ENCODE results near the gene CDK11B. TPM values are rescaled to one million over a fixed set of nuclear protein-coding genes. Genes with fewer than 3 reads are reported as not detected.
A peak's percentile ranks its signal among the peaks of the same experiment; 100 is the strongest.
"Not testable (repeated sequence)": the region's sequence is repeated elsewhere in the genome, so short reads cannot be mapped to it uniquely, and the experiment has no call there.

CDK11B gene
- total and polyA plus RNA-seq, 3 experiments from 2014 or later: 18.3 to 45.6 (median 42.2) TPM

- H3K27ac Mint-ChIP-seq: peak overlapping the region; percentile 90 to 99 (median 96)
These were observed 19.1 kb upstream of the CDK11B start for GRCh38 chr1:1677718-1678580.

GRCh38 chr1:1676087-1676486 lies 17.3 kb upstream of the CDK11B start:
- CTCF ChIA-PET; H3K27ac Mint-ChIP-seq; H3K27me3 ChIP-seq (ENCODE audit: insufficient read depth, low read length, poor library complexity, severe bottlenecking); H3K4me3 Mint-ChIP-seq; H3K9me3 Mint-ChIP-seq; H3K9me3 ChIP-seq (ENCODE audit: low read length); POLR2A ChIA-PET; H3K27me3 Mint-ChIP-seq; H3K4me3 ChIP-seq (ENCODE audit: low read length); H3K27ac ChIP-seq (ENCODE audit: low read depth, low read length); H3K36me3 ChIP-seq (ENCODE audit: insufficient read depth, low read length): not testable (repeated sequence)
- peaks cover 15% of the 10 kb centered on the region for H3K4me1 ChIP-seq (ENCODE audit: insufficient read depth, low read length)
- peaks cover 22 to 27% (median 25%) of the 10 kb centered on the region in 3 donors for H3K4me1 Mint-ChIP-seq
- peak in 1 of 5 donors; percentile 46 for DNase-seq
- H3K36me3 Mint-ChIP-seq: peaks cover 0 to 29% (median 0%) of the 10 kb centered on the region in 3 donors

More at GRCh38 chr1:1677718-1678580, 19.1 kb upstream of the CDK11B start:
- peaks cover 15% of the 10 kb centered on the region for H3K4me1 ChIP-seq (ENCODE audit: insufficient read depth, low read length)
- peaks cover 7% of the 10 kb centered on the region for H3K36me3 ChIP-seq (ENCODE audit: insufficient read depth, low read length)
- peak; percentile 36 to 72 (median 65) for DNase-seq
- Mint-ChIP-seq H3K4me3 (peak overlapping the region; percentile 78 to 91 (median 86)), H3K9me3 (no peaks in the 10 kb centered on the region), H3K4me1 (peaks cover 28 to 33% (median 30%) of the 10 kb centered on the region in 3 donors), H3K36me3 (peaks cover 0 to 20% (median 0%) of the 10 kb centered on the region in 3 donors), H3K27me3 (peaks cover 0 to 1% of the 10 kb centered on the region in 2 donors)
- no peaks in the 10 kb centered on the region for H3K9me3 ChIP-seq (ENCODE audit: low read length)
- H3K27ac ChIP-seq (ENCODE audit: low read depth, low read length): peak overlapping the region; percentile 49
- H3K27me3 ChIP-seq (ENCODE audit: insufficient read depth, low read length, poor library complexity, severe bottlenecking): no peaks in the 10 kb centered on the region
- POLR2A ChIA-PET: interaction anchor here (0.7 to 2.4 kb wide), 2 partner anchors 49 to 231 kb away, joined by 7 to 19 read pairs; no protein-coding TSS in a partner anchor
- CTCF ChIA-PET: interaction anchor here (0.6 to 2.0 kb wide), 5 partner anchors 8 to 105 kb away, joined by 3 to 8 read pairs (median 4); partner anchors contain the start of gene CDK11A
- peak overlapping the region; percentile 49 for H3K4me3 ChIP-seq (ENCODE audit: low read length)

GRCh38 chr1:1675218-1675617 lies 16.4 kb upstream of the CDK11B start:
- H3K27ac Mint-ChIP-seq; H3K27me3 Mint-ChIP-seq; H3K9me3 ChIP-seq (ENCODE audit: low read length); H3K27ac ChIP-seq (ENCODE audit: low read depth, low read length); H3K36me3 ChIP-seq (ENCODE audit: insufficient read depth, low read length); H3K4me3 ChIP-seq (ENCODE audit: low read length); POLR2A ChIA-PET; H3K4me3 Mint-ChIP-seq; DNase-seq; H3K9me3 Mint-ChIP-seq; H3K27me3 ChIP-seq (ENCODE audit: insufficient read depth, low read length, poor library complexity, severe bottlenecking); CTCF ChIA-PET: not testable (repeated sequence)
- Mint-ChIP-seq H3K4me1 (peaks cover 22 to 27% (median 25%) of the 10 kb centered on the region in 3 donors), H3K36me3 (peaks cover 0 to 34% (median 0%) of the 10 kb centered on the region in 3 donors)
- peaks cover 15% of the 10 kb centered on the region for H3K4me1 ChIP-seq (ENCODE audit: insufficient read depth, low read length)

- CTCF ChIA-PET: not testable (repeated sequence)
These were observed 16.0 kb upstream of the CDK11B start for GRCh38 chr1:1674806-1675205.

GRCh38 chr1:1672181-1672965 lies 13.6 kb upstream of the CDK11B start:
- Mint-ChIP-seq H3K27me3 (no peaks in the 10 kb centered on the region), H3K36me3 (peaks cover 2 to 49% (median 3%) of the 10 kb centered on the region in 3 donors), H3K4me3 (no peak overlapping the region), H3K27ac (peak overlapping the region in 1 of 8 donors; percentile 50), H3K4me1 (peaks cover 2 to 7% (median 6%) of the 10 kb centered on the region in 3 donors), H3K9me3 (no peaks in the 10 kb centered on the region)
- Histone ChIP-seq H3K27ac (ENCODE audit: low read depth, low read length) (no peak overlapping the region), H3K27me3 (ENCODE audit: insufficient read depth, low read length, poor library complexity, severe bottlenecking) (no peaks in the 10 kb centered on the region), H3K9me3 (ENCODE audit: low read length) (no peaks in the 10 kb centered on the region), H3K4me3 (ENCODE audit: low read length) (no peak overlapping the region), H3K4me1 (ENCODE audit: insufficient read depth, low read length) (no peaks in the 10 kb centered on the region), H3K36me3 (ENCODE audit: insufficient read depth, low read length) (no peaks in the 10 kb centered on the region)
- POLR2A ChIA-PET: no interaction called here
- CTCF ChIA-PET: no interaction called here
- no peak for DNase-seq

More at GRCh38 chr1:1674806-1675205, 16.0 kb upstream of the CDK11B start:
- DNase-seq; H3K36me3 ChIP-seq (ENCODE audit: insufficient read depth, low read length); H3K27me3 Mint-ChIP-seq; H3K9me3 ChIP-seq (ENCODE audit: low read length); POLR2A ChIA-PET; H3K9me3 Mint-ChIP-seq; H3K27me3 ChIP-seq (ENCODE audit: insufficient read depth, low read length, poor library complexity, severe bottlenecking); H3K27ac ChIP-seq (ENCODE audit: low read depth, low read length); H3K4me3 ChIP-seq (ENCODE audit: low read length); H3K4me3 Mint-ChIP-seq: not testable (repeated sequence)
- Mint-ChIP-seq H3K36me3 (peaks cover 0 to 37% (median 0%) of the 10 kb centered on the region in 3 donors), H3K27ac (peak overlapping the region in 3 of 8 donors; percentile 82 to 84 (median 84)), H3K4me1 (peaks cover 22 to 27% (median 25%) of the 10 kb centered on the region in 3 donors)
- peaks cover 15% of the 10 kb centered on the region for H3K4me1 ChIP-seq (ENCODE audit: insufficient read depth, low read length)

GRCh38 chr1:1671365-1672119 lies 12.7 kb upstream of the CDK11B start:
- CTCF ChIA-PET: no interaction called here
- peak overlapping the region in 4 of 8 donors; percentile 17 to 79 (median 58) for H3K27ac Mint-ChIP-seq
- H3K36me3 Mint-ChIP-seq: peaks cover 3 to 51% (median 4%) of the 10 kb centered on the region in 3 donors

GRCh38 chr1:1670866-1671265 lies 12.1 kb upstream of the CDK11B start:
- H3K36me3 ChIP-seq (ENCODE audit: insufficient read depth, low read length): peaks cover under 1% of the 10 kb centered on the region
- H3K27me3 ChIP-seq (ENCODE audit: insufficient read depth, low read length, poor library complexity, severe bottlenecking): no peaks in the 10 kb centered on the region
- H3K36me3 Mint-ChIP-seq: peaks cover 3 to 58% (median 4%) of the 10 kb centered on the region in 3 donors
- peaks cover 0 to 6% (median 5%) of the 10 kb centered on the region in 3 donors for H3K4me1 Mint-ChIP-seq
- DNase-seq: no peak
- H3K27me3 Mint-ChIP-seq: no peaks in the 10 kb centered on the region
- H3K27ac ChIP-seq (ENCODE audit: low read depth, low read length): no peak overlapping the region
- H3K27ac Mint-ChIP-seq: peak overlapping the region in 1 of 8 donors; percentile 17
- ChIA-PET POLR2A (no interaction called here), CTCF (no interaction called here)
- H3K4me3 Mint-ChIP-seq: no peak overlapping the region
- no peak overlapping the region for H3K4me3 ChIP-seq (ENCODE audit: low read length)
- H3K9me3 ChIP-seq (ENCODE audit: low read length): no peaks in the 10 kb centered on the region
- H3K9me3 Mint-ChIP-seq: no peaks in the 10 kb centered on the region
- no peaks in the 10 kb centered on the region for H3K4me1 ChIP-seq (ENCODE audit: insufficient read depth, low read length)

More at GRCh38 chr1:1671365-1672119, 12.7 kb upstream of the CDK11B start:
- H3K27me3 ChIP-seq (ENCODE audit: insufficient read depth, low read length, poor library complexity, severe bottlenecking): no peaks in the 10 kb centered on the region
- H3K4me3 ChIP-seq (ENCODE audit: low read length): no peak overlapping the region
- DNase-seq: no peak
- H3K4me3 Mint-ChIP-seq: no peak overlapping the region
- peaks cover 0 to 6% (median 5%) of the 10 kb centered on the region in 3 donors for H3K4me1 Mint-ChIP-seq
- no peaks in the 10 kb centered on the region for H3K9me3 Mint-ChIP-seq
- POLR2A ChIA-PET: no interaction called here
- no peaks in the 10 kb centered on the region for H3K9me3 ChIP-seq (ENCODE audit: low read length)
- H3K27me3 Mint-ChIP-seq: no peaks in the 10 kb centered on the region
- H3K4me1 ChIP-seq (ENCODE audit: insufficient read depth, low read length): no peaks in the 10 kb centered on the region
- no peaks in the 10 kb centered on the region for H3K36me3 ChIP-seq (ENCODE audit: insufficient read depth, low read length)
- no peak overlapping the region for H3K27ac ChIP-seq (ENCODE audit: low read depth, low read length)
